Measurements from ENCODE around the gene OR52L1.

OR52L1 gene

DNA sequence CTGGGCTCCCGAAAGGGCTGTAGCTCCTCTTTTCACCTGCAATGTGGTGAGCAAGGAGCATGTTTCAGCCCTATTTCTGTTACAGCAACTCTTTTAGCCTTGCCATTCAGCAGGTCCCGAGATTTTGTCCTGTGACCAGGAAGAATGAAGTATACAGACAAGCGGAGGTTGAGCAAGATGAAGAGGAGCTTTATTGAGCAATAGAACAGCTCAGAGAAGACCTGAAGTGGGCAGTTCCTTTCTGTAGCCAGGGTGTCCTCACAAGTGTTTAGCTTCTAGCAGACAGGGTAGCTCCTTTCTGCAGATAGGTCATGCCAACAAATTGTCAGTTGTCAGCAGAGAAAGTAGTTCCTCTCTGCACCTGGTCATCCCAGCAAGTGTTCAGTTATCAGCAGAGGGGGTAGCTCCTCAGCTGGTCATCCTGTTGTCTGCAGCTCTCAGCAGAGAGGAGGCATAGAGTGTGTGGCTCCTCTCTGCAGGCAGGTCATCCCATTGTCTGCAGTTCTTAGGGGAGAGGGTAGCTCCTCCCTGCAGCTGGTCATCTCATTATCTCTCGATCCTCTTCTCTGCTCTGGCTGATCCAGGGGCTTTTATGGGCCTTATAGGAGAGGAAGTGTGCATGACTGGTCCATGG lies 25.4 kb upstream of the OR52L1 start:
- no peak for DNase-seq (ENCODE audit: low read depth in 2 of 2)
- no peak overlapping the region for H3K4me3 ChIP-seq (replicated peaks in 1 of 2; ENCODE audit: low read depth in 2 of 2, low read length in 2 of 2)
- TF ChIP-seq, protein P1, sequence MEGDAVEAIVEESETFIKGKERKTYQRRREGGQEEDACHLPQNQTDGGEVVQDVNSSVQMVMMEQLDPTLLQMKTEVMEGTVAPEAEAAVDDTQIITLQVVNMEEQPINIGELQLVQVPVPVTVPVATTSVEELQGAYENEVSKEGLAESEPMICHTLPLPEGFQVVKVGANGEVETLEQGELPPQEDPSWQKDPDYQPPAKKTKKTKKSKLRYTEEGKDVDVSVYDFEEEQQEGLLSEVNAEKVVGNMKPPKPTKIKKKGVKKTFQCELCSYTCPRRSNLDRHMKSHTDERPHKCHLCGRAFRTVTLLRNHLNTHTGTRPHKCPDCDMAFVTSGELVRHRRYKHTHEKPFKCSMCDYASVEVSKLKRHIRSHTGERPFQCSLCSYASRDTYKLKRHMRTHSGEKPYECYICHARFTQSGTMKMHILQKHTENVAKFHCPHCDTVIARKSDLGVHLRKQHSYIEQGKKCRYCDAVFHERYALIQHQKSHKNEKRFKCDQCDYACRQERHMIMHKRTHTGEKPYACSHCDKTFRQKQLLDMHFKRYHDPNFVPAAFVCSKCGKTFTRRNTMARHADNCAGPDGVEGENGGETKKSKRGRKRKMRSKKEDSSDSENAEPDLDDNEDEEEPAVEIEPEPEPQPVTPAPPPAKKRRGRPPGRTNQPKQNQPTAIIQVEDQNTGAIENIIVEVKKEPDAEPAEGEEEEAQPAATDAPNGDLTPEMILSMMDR (IDR thresholded peaks at IDR 0.05; ENCODE audit: low read depth, low read length), result no peak

DNA sequence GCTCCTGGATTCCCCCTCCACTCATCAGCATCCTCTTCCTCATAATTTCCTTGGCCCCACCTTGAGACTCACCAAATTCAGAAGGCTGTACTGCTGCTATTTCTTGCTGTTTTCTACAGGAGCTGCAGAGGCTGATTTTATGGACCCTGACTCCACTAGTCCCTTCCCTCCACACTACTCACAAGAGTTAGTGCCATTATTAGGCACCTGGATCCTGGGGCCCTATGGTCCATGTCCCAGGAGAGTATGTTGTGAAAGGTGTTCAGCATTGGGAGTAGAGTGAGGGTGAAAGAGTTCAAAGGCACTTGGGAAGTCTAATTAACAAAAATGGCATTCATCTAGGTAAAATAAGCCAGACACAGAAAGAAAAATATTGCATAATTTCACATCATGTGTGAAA lies 20.1 kb upstream of the OR52L1 start, which contains the start of gene OR56A4:
Gene OR56A4 (minus strand): TSS at position 101 of the 400 bp plus-strand sequence. CDS start 3,954 bp downstream, outside the sequence.
- TF ChIP-seq, protein P1 (IDR thresholded peaks at IDR 0.05; ENCODE audit: low read depth, low read length), result no peak
- no peak for DNase-seq (ENCODE audit: low read depth in 2 of 2)
- no peak within 1 kb of the TSS for H3K4me3 ChIP-seq (replicated peaks in 1 of 2; ENCODE audit: low read depth in 2 of 2, low read length in 2 of 2)

DNA sequence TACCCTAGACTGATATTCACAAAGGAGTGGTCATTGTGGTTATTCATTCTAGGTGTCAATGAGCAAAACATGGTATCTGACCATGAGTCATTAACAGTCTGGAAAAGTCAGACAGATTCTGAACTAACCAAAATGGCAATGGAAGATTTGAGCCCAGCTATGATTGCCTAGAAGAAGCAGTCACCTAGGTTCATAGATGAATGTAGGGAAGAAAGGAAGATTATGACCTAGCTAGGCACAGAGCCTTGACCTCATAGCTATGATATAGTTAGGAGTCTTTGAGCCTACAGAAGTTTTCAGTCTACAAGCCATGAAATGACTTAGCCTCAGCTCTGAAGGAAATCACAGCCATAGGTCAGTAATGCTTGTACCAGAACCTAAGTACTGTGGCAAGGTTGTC lies 19.6 kb upstream of the OR52L1 start:
- TF ChIP-seq, protein P1 (IDR thresholded peaks at IDR 0.05; ENCODE audit: low read depth, low read length), result no peak
- DNase-seq (ENCODE audit: low read depth in 2 of 2), result no peak
- H3K4me3 ChIP-seq (replicated peaks in 1 of 2; ENCODE audit: low read depth in 2 of 2, low read length in 2 of 2), result no peak overlapping the region

DNA sequence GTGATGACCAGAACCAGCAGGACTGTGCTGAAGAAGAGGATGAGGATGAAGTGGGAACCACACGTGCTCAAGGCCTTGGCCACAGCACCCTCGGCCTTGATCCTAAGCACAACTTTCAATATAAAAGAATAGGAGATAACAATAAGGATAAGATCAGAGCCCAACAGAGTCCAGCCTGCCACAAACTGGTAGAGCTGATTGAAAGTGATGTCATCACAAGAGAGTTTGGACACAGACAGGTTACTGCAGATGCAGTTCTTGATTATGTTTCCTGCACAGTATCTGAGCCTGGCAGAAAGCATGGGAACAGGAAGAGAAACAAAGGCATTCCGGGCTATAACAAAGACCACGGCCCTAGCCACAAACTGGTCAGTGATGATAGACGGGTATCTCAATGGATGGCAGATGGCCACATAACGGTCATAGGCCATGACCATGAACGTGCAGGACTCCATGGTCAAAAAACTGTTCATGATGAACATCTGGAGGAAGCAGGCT lies 15.5 kb upstream of the OR52L1 start:
- TF ChIP-seq, protein P1 (IDR thresholded peaks at IDR 0.05; ENCODE audit: low read depth, low read length), result no peak
- no peak overlapping the region for H3K4me3 ChIP-seq (replicated peaks in 1 of 2; ENCODE audit: low read depth in 2 of 2, low read length in 2 of 2)
- DNase-seq (ENCODE audit: low read depth in 2 of 2), result no peak

DNA sequence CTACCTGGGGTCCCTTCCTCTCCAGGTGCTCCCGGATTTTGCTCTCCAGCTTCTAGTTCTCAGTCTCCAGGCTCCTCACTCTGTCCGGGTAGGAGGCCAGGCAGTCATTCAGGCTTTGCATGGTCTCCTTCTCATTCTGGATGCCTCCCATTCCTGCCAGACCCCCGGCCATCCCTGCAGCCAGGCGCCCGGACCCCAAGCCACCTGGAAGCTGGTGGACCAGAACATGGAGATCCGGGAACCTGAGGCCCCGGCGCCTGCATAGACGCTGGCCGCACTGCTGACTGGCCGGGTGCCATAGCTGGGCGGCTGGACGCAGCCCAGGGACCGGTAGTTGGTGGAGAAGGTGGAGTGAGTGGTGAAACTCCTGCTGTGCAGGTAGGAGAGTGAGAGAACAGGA lies 8.0 kb upstream of the OR52L1 start:
- TF ChIP-seq, protein P1 (IDR thresholded peaks at IDR 0.05; ENCODE audit: low read depth, low read length), result no peak
- DNase-seq (ENCODE audit: low read depth in 2 of 2), result no peak
- H3K4me3 ChIP-seq (replicated peaks in 1 of 2; ENCODE audit: low read depth in 2 of 2, low read length in 2 of 2), result no peak overlapping the region

DNA sequence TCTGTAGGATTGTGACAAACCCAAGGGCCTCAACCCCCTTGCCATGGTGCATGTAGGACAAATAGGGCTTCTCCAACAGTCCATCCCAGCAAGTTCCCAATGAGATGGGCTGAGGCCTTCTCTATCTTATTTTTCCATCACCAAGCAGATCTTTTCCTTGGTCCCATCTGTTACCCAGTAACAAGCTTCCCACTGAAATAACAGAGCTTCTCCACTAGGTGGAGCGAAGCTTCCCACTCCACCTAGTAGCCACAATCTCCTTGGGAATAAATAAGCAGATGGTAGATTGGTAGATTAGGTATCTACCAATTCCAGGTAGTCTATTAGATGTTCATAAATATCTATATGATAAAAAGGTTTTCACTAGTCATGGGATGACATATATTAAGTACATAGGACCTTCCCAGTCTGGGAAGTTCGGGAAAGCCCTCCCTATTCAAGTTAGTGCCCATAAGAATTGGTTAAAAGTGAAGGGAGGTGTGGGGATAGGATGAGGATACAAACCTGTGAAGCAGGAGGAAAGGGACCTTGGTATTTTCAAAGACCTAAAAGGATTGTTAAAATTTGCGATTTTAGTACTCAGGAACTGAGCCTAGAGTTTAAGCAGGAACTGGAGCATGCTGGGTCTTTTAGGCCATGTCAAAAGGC lies 5.9 kb upstream of the OR52L1 start:
- peak; percentile 16 to 23 for DNase-seq (ENCODE audit: low read depth in 2 of 2)
- TF ChIP-seq, protein P1 (IDR thresholded peaks at IDR 0.05; ENCODE audit: low read depth, low read length), result peak; percentile 46
- H3K4me3 ChIP-seq (replicated peaks in 1 of 2; ENCODE audit: low read depth in 2 of 2, low read length in 2 of 2), result no peak overlapping the region
